HCEC 1CT (cell line): ENCODE results near the gene RASSF3.
A peak's percentile ranks its signal among the peaks of the same experiment; 100 is the strongest.

Experiments used
- DNase-seq: peaks from one replicate; pipeline ENCODE4 v3.0.0-alpha.2; 2017

The RASSF3 gene

DNA sequence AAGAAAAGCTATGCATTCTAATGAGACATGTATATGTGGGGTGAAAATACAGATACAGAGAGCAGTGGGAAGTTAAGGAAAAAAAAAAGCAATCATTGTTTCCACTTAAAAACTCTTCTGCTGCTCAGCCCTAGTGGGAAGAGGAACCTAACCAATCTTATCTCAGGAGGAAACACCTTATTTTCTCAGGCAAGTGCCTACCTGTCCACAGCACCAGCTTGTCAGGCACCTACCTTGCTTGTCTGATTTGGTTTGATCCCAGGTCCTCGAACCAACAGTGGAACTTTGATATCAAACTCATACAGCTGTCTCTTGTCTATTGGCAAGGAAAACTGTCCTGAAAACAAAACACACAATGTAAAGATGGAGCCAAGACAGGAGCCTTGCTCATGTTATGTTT lies 126.5 kb downstream of the RASSF3 start:
- no peak for DNase-seq

DNA sequence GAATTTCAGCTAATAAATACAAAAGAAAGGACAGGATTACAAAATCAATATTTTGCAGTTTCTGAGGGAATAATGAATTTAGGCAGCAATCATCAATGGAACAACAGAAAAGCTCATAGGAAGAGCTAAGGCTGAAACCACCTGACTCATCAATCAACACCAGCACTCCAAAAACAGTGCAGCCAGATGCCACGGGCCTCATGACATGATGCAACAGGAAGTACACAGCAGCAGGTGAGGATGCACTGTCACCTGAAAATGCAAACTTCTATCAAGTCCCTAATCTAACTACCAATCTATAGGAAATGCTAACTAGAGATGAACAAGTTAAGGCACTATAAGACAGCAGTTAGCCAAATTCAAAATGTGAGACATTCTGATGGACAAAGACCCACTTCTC lies 127.2 kb downstream of the RASSF3 start:
- no peak for DNase-seq

DNA sequence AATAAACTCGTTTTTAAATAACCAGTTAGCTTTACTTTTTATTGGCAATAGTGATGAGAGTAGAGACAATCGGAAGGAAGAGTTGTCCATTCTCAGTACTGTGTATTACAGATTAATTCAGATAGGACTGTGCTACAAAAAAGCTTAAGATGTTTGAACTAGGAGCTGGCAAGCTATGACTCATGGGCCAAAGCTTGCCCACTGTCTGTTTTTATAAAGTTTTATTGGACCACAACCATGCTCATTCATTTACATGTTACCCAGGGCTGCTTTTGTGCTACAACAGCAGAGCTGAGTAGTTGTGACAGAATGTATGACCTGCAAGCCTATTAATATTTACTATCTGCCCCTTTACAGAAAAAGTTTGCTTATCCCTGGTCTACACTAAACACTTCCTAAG lies 129.5 kb downstream of the RASSF3 start:
- DNase-seq, result peak; percentile 30

DNA sequence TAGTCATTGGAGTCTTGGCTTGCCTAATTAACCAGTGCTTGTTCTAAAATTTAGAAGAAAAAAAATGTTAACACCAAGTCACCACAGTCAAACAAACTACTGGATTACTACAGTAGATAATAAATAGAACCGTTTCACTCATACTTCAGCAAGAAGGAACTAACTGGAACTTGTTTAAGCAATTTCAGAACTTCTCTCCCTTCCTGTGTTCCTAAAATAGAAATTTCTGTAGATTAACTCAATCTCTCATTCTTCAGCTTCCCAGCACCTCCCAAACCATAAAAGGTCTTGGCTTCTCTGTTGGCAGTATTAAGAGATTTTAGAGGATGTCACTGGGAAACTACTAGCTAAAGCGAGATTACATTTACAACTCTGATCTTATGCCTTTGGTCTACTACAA lies 130.4 kb downstream of the RASSF3 start:
- no peak for DNase-seq

GRCh38 chr12:64742416-64742815 lies 132.1 kb downstream of the RASSF3 start:
- no peak for DNase-seq

GRCh38 chr12:64743206-64743605 lies 132.9 kb downstream of the RASSF3 start:
- DNase-seq, result no peak

DNA sequence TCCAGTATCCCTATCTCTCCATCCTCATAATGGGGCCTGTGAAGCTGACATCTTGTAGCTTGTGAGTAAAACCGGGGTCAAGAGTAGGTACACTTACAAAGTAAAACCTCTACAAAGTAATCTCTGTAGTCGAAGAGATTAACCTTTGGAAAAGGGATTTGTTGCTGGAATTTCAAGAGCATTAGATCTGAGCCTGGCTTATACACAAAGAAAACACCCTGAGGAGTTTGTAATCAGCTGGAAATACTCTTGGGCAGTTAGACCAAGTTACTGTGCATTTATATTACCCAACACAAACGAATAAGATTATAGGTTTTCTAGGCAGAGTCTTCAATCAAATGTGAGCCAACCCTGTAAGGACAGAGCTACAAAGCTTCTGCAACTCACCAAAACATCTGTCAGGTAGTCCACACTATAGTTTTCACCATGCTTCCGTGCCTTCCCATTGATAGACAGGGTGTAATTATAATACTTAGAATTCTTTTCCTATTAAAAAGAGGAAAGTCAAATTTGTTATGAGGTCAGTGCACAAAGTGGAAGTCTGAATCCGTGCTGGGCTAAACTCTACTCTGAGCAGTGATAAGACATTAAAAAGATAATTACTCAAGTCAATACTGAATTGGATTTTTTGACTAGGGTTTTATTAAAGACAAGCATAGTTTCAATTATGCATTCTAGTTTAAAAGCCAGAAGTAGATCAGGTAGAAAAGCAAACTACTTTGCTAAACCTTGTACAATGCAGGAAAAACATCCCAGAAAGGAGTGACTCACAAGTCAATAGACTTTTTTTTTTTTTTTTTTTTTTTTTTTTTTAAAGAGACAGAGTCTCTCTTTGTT lies 134.3 kb downstream of the RASSF3 start:
- peak; percentile 33 for DNase-seq

DNA sequence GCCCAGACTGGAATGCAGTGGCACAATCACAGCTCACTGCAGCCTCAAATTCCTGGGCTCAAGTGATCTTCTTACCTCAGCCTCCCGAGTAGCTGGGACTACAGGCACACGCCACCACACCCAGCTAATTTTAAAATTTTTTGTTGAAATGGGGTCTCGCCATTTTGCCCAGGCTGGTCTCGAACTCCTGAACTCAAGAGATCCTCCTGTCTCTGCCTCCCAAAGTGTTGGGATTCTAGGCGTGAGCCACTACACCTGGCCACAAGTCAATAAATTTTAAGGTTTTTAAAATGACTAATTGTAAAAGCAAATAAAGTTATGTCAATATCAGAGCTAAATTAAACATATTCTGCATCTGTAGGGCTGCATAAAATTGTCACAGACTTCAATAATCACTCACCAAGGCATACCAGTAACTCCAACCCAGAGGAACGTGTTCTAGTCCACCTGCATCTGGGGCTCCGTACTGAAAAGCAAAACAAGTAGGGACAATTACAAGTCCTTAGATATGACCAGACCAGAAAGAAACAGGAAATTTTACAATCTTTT lies 135.0 kb downstream of the RASSF3 start:
- DNase-seq, result no peak

DNA sequence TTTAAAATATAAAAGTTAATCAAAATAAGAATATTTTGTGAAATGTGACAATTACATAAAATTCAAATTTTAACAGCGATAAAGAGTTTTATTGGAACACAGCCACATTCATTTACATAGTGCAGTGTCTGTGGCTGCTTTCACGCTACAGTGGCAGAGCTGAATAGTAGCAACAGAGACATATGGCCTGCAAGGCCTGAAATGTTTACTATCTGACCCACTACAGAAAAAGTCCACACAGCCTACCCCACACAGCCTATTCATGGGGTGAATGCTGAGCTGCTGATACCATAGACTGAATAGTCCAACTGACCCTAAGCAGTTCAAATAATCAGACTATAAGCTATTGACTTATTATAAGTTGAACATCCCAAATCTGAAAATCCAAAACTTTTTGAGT lies 135.7 kb downstream of the RASSF3 start:
- no peak for DNase-seq

GRCh38 chr12:64746663-64747062 lies 136.4 kb downstream of the RASSF3 start:
- peak; percentile 82 for DNase-seq
